ENCODE data around the gene CDON.
"Not testable (repeated sequence)": the region's sequence is repeated elsewhere in the genome, so short reads cannot be mapped to it uniquely, and the experiment has no call there.

DNA sequence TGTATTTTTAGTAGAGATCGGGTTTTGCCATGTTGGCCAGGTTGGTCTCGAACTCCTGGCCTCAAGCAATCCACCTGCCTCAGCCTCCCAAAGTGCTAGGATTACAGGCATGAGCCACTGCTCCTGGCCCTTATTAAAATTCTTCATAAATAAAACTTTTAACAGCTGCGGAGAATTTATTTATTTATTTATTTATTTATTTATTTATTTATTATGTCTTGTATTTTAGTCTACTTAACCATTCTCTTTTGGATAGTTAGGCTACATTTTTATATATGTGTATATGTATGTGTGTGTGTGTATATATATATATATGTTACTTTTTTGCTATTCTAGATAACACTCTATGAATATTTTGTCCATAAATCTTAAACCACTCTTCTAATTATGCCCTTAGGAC, 34.1 kb downstream of the CDON start:
- TF ChIP-seq SP1 (IDR thresholded peaks at IDR 0.05); SP1 (CRISPR knock-in tag; IDR thresholded peaks at IDR 0.05); ARNT (IDR thresholded peaks at IDR 0.05); TGIF2 (CRISPR knock-in tag; IDR thresholded peaks at IDR 0.05); KLF16 (CRISPR knock-in tag; IDR thresholded peaks at IDR 0.05); TAF1 (CRISPR knock-in tag; IDR thresholded peaks at IDR 0.05); ZBTB1 (CRISPR knock-in tag; IDR thresholded peaks at IDR 0.05; ENCODE audit: borderline replicate concordance); TRIM24 (CRISPR knock-in tag; IDR thresholded peaks at IDR 0.05); KLF11 (CRISPR knock-in tag; IDR thresholded peaks at IDR 0.05); ZC3H4 (CRISPR knock-in tag; IDR thresholded peaks at IDR 0.05; ENCODE audit: borderline replicate concordance); JUN (CRISPR knock-in tag; IDR thresholded peaks at IDR 0.05); ZNF232 (CRISPR knock-in tag; IDR thresholded peaks at IDR 0.05; ENCODE audit: borderline replicate concordance); REXO4 (CRISPR knock-in tag; IDR thresholded peaks at IDR 0.05; ENCODE audit: borderline replicate concordance): not testable (repeated sequence)
- TF ChIP-seq, protein P1, sequence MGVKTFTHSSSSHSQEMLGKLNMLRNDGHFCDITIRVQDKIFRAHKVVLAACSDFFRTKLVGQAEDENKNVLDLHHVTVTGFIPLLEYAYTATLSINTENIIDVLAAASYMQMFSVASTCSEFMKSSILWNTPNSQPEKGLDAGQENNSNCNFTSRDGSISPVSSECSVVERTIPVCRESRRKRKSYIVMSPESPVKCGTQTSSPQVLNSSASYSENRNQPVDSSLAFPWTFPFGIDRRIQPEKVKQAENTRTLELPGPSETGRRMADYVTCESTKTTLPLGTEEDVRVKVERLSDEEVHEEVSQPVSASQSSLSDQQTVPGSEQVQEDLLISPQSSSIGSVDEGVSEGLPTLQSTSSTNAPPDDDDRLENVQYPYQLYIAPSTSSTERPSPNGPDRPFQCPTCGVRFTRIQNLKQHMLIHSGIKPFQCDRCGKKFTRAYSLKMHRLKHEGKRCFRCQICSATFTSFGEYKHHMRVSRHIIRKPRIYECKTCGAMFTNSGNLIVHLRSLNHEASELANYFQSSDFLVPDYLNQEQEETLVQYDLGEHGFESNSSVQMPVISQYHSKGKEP (CRISPR knock-in tag; IDR thresholded peaks at IDR 0.05): not testable (repeated sequence)
- TF ChIP-seq, protein P2, sequence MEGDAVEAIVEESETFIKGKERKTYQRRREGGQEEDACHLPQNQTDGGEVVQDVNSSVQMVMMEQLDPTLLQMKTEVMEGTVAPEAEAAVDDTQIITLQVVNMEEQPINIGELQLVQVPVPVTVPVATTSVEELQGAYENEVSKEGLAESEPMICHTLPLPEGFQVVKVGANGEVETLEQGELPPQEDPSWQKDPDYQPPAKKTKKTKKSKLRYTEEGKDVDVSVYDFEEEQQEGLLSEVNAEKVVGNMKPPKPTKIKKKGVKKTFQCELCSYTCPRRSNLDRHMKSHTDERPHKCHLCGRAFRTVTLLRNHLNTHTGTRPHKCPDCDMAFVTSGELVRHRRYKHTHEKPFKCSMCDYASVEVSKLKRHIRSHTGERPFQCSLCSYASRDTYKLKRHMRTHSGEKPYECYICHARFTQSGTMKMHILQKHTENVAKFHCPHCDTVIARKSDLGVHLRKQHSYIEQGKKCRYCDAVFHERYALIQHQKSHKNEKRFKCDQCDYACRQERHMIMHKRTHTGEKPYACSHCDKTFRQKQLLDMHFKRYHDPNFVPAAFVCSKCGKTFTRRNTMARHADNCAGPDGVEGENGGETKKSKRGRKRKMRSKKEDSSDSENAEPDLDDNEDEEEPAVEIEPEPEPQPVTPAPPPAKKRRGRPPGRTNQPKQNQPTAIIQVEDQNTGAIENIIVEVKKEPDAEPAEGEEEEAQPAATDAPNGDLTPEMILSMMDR (CRISPR knock-in tag; IDR thresholded peaks at IDR 0.05): not testable (repeated sequence)

All from HepG2 (cell line).